Epidermal melanocyte (primary cell): ENCODE measurements around the gene CCDC106.
A peak's percentile ranks its signal among the peaks of the same experiment; 100 is the strongest.

Experiments used
- DNase-seq: peaks from one replicate; pipeline ENCODE4 v3.0.0; 2011; ENCODE audit warnings: low spot score; ENCODE audit not compliant: insufficient read length

The CCDC106 gene

DNA sequence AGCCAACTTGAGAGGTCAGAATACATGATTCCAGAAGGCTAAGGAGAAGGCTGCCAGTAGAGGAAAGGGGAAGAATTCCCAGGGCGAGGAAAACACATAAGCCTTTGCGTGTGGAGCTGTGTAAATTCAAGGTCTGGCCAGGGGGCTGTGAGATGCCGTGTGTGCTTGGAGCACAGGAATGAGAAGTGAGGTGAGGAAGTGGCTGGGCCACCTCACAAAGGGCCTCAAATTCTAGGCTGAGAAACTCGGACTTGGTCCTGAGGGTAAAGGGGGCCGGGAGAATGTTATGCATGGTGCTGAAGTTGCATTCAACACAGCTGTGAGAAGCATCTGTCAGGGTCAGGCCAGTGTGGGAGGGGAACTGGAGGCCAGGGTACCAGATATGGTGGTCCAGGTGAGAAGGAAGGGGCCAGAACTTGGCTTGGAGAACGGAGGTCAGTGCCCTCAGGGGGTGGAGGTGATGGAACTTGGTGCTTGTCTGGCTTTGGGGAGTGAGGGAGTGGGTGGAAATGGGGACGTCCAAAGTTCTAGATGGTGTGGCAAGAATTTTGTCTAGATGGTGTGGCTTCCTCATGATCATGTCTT lies 12.1 kb upstream of the CCDC106 start:
- no peak for DNase-seq

DNA sequence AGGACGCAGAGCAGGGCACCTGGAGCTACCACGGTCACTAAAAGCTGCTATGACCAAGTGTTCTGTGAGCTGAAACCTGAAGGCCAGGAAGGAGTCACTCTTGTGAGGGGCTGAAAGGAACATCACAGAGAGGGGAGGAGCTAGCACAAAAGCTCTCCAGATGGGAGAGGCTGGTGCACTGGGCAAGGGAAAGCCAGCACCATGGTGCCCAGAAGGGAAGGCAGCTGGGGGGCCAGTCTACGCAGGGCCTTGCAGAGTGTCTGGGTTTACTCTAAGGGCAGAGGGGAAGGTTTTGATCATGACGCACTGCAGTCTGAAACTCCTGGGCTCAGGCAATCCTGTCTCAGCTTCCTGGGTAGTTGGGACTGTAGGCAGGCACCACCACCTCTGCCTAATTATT lies 11.3 kb upstream of the CCDC106 start:
- no peak for DNase-seq

DNA sequence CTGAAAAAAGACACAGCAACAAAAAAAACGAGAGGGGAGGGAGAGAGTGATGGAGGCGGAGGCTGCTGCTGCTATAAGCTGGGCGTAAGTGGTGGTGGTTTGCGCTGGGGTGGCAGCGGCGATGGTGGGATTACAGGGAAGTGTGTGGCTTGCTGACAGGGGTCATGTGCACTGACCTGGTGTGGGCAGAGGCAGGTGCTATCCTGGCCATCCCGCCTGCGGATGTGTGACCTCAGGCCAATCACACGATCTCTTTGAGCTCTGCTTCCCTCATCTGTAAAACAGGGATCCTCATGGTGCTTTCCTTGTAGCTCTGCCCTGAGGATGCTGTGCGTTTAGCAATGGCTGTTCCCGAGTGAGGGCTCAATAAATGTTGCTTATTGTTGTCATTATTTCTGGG lies 10.5 kb upstream of the CCDC106 start:
- no peak for DNase-seq

DNA sequence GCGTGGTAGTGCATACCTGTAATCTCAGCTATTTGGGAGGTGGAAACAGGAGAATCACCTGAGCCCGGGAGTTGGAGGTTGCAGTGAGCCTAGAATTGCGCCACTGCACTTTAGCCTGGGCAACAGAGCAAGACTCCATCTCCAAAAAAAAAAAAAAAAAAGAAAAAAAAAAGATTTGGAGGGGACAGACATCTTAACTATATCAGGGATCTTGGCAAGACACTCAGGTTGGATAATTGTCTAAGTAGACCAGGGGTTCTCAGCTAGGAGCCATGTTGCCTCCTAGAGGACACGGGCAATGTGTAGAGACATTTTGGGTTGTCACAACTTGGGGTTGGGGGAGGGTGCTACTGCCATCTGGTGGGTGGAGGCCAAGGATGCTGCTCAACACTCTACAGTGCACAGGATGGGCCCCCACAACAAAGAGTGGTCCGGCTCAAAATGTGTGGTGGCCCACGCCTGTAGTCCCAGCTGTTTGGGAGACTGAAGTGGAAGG lies 9.1 kb upstream of the CCDC106 start:
- no peak for DNase-seq

DNA sequence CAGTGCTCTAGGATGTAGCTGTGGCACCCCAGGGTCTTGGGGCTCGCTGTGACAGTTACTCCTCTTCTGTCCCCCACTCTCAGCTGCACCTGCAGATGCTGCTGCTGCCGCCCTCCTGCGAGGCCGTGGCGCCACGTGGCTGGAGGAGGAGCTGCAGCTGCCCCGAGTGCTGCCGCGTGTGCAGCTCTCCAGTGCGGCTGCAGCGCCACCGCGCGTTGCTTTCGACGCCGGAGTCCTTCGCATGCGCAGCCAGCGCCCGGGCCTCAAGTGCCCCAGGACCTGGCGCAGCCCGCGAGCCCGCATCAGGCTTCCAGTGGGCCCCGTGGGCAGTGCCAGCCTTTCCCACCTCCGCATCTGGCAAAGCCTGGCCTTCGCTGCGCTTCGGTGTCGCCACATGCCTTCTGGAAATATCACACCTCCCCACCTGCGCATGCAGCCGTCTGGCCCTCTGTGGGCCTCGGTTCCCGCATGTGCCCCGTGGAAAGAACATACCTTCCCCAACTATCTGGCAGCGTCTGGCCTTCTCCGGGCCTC lies 7.9 kb upstream of the CCDC106 start:
- DNase-seq, result peak; percentile 70

DNA sequence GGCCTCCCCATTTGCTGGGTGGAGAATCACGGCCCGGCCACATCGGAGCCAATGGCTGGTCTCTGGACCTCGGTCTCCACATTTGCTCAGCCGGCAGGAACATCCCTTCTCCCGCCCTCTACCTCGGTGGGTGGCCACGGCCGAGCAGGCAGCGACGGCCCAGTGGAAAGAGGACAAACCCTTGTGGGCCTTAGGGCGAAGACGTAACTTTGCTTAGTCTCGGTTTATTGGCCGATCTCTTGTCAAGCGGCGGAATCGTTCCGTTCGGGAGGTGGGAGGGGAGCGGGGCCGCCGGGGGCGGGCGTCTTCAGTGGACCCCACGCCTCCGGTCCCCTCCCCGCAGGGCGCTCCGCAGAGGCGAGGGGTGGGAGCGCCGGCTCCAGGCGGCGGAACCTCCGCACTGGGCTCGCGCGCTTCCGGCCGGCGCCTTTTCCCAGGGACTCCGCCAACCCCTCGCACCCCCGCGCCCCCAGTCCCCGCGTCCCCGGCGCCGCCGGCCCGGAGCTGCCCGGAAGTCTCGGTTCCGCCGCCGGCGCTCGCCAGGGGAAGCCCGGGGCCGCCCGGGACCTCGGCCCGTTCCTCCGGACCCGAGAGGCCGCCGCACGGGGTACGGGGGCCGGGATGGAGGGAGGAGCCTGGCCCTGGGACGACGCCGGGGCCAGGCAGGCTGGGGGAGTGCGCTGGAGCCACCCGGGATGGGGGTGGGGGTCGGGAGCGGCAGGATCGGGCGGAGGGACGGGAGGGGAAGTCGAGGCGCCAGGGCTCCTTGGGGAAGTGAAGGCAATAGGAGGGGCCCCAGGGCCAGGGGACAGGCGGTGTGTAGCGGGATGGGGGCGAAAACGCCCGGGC lies 7.2 kb upstream of the CCDC106 start, which contains the start of gene ZNF580:
Gene ZNF580, plus strand, starts transcription at position 426 of the 849 bp plus-strand sequence. CDS start 1,507 bp downstream, outside the sequence.
- DNase-seq, result peak; percentile 79

DNA sequence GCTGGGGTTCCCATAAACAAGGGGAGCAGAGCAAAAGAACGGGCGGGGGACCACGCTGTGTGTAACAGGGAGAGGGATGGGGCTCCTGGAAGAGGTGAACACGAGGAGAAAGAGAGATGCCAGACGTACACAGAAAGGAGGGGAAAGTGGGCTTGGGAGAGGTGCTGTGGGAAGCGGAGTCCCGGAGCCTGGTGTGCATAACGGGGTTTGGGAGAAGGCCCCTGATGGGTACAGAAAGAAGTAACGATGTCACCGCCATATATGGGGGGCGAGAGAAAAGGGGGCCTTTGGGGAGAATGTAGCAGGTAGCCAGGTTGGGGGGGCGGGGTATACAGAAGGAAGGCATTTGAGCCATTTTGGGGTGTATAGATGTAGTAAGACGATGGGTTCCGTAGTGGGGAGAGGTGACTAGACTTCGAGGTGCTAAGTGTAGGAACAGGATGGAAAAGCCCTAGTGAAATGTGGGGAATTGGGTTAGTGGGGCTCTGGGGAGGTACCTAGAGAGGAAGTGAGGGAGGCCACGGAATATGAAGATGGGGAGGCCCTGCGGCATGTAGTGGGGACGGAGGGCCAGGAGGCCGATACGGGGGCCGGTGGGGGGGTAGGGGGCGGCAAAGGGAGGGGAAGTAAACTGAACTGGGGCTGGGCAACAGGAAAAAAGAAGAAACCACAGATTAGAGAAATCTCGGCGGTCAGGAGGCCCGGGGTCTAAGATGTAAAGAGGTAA lies 6.4 kb upstream of the CCDC106 start:
- no peak for DNase-seq

DNA sequence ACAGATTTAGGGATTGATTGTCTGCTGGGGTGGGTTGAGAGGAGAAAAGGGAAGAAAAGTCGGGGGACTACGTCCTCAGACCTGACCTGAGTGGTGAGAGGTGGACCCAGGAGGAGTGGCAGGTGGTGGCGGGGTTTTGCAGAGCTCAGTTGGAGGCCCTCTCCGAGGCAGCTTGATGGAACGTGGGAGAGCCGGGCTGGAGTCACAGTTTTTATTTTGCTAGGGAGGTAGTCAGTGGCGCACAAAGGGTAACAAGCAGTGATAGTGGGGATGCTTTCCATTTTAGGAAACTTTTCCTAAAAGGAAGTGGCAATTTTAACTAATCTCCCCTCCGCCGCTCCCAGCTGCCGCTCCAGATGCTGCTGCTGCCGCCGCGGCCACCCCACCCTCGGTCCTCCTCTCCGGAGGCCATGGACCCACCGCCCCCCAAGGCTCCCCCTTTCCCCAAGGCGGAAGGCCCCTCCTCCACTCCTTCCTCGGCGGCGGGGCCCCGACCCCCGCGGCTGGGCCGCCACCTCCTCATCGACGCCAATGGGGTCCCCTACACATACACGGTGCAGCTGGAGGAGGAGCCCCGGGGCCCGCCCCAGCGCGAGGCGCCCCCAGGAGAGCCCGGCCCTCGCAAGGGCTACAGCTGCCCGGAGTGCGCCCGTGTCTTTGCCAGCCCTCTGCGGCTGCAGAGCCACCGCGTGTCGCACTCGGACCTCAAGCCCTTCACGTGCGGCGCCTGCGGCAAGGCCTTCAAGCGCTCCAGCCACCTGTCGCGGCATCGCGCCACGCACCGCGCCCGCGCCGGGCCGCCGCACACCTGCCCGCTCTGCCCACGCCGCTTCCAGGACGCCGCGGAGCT lies 5.6 kb upstream of the CCDC106 start:
- no peak for DNase-seq

DNA sequence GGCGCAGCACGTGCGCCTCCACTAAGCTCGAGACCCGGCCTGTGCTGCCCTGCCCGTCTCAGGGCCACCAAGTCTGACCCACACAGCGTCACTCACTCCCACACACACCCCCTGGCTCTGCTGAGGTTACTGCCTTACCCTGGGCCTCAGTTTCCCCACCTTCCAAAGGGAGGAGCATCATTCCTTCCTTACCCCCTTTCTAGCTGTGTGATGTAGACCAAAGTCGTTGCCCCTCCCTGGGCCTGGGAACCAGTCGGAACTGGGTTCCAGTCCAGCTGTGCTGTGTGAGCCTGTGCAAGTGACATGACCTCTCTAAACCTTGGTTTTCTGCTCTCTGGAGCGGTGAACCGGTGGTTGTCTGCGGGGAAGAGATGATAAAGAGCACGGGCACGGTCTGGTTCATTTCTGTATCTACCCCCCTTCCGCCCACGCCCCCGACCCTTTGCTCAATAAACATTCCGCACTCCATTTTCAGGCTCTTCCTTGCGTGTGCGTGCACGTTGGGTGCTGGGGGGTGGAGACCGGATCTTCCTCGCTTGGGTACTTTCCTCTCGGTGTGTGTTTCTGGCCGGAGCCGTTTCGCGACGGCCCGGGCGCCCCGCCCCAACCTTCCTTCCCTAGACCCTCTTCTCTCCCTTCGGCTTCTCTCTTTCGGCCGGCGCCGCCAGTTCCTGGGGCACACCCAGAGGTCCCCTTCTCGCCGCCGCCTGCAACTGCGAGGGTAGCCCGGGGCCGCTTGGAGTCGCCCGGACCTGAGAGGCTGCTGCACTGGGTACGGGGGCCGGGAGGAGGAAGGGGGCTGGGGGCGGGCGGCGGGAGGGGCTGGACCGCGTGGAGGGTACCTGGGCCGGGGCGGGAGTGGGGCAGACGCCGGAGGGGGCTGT lies 4.8 kb upstream of the CCDC106 start, which contains the start of gene ZNF581:
Gene ZNF581, plus strand, starts transcription at position 647 of the 884 bp plus-strand sequence. CDS start 923 bp downstream, outside the sequence.
- DNase-seq, result peak; percentile 96

DNA sequence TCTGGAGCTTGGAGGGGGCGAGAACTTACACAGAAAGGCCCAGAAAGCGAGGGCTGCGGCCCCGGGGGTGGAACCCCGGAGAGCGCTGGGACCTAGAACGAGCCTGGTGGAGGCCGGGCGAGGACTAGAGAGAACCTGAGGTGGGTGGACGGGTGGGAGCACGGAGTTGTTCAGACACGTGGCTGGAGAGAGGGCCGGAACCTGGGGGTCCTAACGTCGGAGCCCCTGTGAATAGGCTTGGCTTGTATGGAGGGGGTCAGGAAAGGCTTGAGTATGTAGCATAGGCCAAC lies 4.2 kb upstream of the CCDC106 start:
- no peak for DNase-seq

DNA sequence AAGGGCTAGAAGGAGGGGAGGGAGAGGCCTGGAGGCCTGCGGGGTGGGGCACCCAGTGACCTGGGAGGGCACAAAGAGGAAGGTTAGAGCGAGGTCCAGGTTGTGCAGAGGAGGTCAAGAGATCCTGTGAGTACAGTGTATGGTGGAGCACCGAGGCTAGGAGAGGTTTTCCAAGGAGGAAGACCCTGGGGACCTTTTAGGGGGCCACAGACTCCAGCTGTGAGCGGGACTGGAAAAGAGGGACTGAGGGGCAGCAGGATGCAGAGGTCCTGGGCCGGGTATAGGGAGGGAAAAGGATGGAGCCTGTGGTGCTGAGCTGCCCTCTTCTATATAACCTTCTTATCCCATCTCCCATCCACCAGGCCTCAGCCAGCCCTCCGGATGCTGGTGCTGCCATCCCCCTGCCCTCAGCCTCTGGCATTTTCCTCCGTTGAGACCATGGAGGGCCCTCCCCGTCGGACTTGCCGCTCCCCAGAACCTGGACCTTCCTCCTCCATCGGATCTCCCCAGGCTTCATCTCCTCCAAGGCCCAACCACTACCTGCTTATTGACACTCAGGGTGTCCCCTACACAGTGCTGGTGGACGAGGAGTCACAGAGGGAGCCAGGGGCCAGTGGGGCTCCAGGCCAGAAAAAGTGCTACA lies 3.7 kb upstream of the CCDC106 start:
- DNase-seq, result no peak

DNA sequence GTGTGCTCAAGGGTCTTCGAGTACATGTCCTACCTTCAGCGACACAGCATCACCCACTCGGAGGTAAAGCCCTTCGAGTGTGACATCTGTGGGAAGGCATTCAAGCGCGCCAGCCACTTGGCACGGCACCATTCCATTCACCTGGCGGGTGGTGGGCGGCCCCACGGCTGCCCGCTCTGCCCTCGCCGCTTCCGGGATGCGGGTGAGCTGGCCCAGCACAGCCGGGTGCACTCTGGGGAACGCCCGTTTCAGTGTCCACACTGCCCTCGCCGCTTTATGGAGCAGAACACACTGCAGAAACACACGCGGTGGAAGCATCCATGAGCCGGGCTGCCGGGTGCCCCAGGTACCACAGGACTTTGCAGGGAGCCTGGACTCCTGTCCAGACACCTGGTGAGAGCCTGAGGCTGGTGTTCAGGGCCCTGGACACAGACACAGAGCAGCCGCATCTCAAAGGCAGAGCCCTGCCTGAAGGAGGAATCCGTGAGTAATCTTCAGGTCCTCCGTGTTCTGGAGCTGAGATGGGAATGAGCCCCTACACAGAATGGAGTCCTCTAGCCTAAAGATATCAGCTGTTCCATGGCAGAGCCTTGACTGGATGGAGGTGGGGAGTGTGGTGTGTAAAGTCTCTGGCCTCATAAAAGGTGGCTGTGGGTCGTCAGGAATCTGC lies 3.0 kb upstream of the CCDC106 start:
- DNase-seq, result no peak

DNA sequence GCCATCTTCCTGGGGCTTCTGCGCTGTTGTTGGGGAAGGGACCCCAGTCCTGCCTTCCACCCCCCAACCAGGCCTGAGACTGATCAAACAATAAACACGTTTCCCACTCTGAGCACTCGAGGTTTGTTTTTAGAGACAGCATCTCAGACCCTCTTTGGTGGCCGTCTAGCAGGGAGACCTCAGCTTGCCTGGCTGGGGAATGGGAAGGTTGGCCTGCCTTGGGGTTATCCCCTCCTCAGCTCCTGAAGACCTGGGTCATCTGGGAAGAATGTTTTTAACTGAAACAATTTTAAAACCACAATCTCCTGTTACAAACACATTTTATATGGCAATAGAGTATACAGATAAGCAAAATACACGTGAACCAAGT lies 2.5 kb upstream of the CCDC106 start:
- no peak for DNase-seq

DNA sequence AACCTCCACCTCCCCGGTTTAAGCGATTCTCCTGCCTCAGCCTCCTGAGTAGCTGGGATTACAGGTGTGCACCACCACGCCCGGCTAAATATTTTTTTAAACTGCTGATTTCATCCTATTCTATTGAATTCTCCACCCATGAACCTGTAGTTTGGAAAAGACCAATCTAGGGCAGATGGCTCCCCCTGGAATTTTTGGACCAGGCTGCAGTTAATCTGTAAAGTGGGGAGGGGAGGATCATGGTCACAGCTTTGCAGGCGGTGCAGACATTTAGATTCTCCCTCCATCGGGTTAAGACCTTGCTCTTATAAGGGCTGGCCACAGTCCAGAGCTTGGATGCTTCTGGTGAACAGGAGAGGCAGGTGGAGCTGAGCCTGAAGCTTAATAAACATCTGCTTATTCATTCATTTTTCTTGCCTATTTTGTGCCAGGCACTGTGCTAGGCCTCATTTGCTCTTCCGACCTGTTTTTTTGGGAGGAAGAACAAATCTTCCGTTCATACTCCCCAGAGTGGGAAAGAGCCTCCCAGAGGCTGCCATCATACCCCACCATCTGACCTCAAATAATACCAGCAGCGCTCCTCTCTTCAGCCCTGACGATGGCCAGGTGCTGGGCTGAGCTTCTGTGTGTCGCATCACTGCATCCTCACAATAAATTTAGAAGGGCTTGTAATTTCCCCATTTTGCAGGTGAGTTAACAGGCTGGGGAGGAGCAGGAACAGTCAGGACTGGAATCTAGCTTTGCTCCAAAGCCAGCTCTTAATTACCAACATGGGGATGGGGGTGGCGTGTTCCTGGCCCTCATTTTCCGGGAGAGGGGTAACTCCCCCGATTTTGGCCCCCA lies 902 bp upstream of the CCDC106 start:
- no peak for DNase-seq

DNA sequence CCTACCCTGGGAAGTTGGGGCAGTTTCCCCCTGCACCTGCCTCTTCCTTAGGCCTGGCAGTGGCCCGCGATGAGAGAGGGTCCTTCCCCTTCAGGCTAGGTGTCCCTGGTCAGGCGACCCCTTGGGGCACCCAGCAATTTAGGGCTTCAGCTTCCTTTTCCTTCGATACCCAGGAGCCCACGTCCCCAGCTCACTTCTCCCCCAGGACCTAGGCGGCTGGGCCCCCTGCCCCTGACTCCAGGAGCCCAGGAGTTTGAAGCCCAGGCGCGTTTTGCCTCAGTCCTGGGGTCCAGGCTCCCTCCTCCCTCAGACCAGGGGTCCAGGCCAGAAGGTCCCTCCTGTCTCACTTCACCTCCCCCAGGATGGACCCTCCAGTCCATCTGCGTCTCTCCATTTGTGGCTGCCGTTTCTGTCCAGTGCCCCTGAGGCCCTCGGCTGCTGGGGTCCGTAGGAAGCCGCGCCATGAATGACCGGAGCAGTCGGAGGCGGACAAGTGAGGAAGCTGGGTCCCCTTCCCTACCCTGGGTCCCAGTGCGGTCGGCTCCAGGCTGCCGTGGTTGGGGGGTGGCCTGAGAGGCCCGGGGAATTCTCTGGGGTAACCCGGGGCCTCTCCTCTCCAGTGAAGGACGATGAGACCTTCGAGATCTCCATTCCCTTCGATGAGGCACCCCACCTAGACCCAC lies 714 bp downstream of the CCDC106 start:
- no peak for DNase-seq

DNA sequence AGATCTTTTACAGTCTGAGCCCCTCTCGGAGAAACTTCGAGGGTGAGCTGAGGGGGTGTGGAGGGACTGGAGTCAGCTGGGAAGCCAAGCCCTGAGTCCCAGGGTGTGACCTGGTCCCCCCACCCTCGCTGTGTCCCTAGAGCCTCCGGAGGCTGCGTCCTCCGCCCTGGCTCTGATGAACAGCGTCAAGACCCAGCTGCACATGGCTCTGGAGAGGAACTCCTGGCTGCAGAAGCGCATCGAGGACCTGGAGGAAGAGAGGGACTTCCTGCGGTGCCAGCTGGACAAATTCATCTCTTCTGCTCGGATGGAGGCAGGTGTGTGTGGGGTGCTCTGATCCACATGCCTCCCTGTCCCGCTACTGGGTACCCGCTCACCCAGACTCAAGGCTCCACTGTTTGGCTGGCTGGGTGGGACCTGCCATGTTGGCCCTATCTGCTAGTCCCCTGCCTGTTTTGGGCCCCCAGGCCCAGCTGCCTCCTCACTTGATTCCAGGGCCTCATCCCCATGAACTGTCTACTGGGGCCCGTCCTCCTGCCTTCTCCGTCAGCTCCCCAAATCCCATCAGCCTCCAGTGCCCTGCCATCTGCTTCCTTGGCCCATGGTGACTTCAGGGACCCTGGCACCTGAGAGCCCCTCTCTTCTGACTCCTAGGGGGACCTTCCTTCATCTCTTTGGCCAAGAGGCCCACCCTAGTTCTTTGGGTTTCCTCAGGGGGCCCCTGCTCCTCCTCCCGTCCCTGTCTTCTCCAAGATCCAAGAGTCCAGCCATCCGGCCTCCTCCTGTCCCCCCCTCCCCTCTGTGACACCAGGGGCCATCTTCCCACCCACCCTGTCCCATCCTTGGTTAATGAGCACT lies 1.5 kb downstream of the CCDC106 start:
- no peak for DNase-seq
